Muscle layer of duodenum (tissue), 2 donors: ENCODE data around the gene NDUFB10.
A peak's percentile ranks its signal among the peaks of the same experiment; 100 is the strongest.

ENCODE experiments used
- H3K27ac ChIP-seq: one replicate; pipeline ENCODE4 v1.7.0; 2013; ENCODE audit warnings: mild to moderate bottlenecking, low read length
- H3K27me3 ChIP-seq: one replicate; pipeline ENCODE4 v1.7.0; 2013; ENCODE audit warnings: low read depth, mild to moderate bottlenecking, control low read depth, low read length
- H3K36me3 ChIP-seq, 2 donors: one replicate each; pipeline ENCODE4 v1.7.0; 2013; ENCODE audit warnings: low read length in 2 of 2, control low read depth in 1 of 2, mild to moderate bottlenecking in 1 of 2; ENCODE audit not compliant: insufficient read depth in 2 of 2, control insufficient read depth in 1 of 2
- H3K4me1 ChIP-seq, 2 donors: one replicate each; pipeline ENCODE4 v1.7.0; 2013; ENCODE audit warnings: low read length in 2 of 2, mild to moderate bottlenecking in 2 of 2, control low read depth in 1 of 2, moderate library complexity in 1 of 2; ENCODE audit not compliant: insufficient read depth in 2 of 2, control insufficient read depth in 1 of 2
- H3K4me3 ChIP-seq, 2 donors: one replicate each; pipeline ENCODE4 v1.7.0; 2013; ENCODE audit warnings: low read length in 2 of 2, low read depth in 1 of 2, mild to moderate bottlenecking in 1 of 2
- H3K9me3 ChIP-seq, 2 donors: one replicate each; pipeline ENCODE4 v1.7.0; 2013; ENCODE audit warnings: low read length in 2 of 2, control low read depth in 1 of 2, mild to moderate bottlenecking in 1 of 2; ENCODE audit not compliant: control insufficient read depth in 1 of 2
- donor health status: healthy.

The NDUFB10 gene

GRCh38 chr16:1991948-1992703, 32.8 kb downstream of the NDUFB10 start:
- Histone ChIP-seq H3K36me3 (peaks cover 0 to 8% of the 10 kb centered on the region in 2 donors), H3K4me1 (peaks cover 0 to 20% of the 10 kb centered on the region in 2 donors), H3K27ac (no peak overlapping the region), H3K9me3 (no peaks in the 10 kb centered on the region), H3K27me3 (peaks cover 21% of the 10 kb centered on the region), H3K4me3 (peak overlapping the region in 1 of 2 donors; percentile 40)

GRCh38 chr16:1992704-1993317, 33.5 kb downstream of the NDUFB10 start:
- H3K27ac ChIP-seq: no peak overlapping the region
- H3K9me3 ChIP-seq: no peaks in the 10 kb centered on the region
- H3K4me3 ChIP-seq: peak overlapping the region in 1 of 2 donors; percentile 12
- H3K36me3 ChIP-seq: peaks cover 0 to 9% of the 10 kb centered on the region in 2 donors
- H3K4me1 ChIP-seq: peaks cover 0 to 23% of the 10 kb centered on the region in 2 donors
- H3K27me3 ChIP-seq: peaks cover 21% of the 10 kb centered on the region

- Histone ChIP-seq H3K27me3 (peaks cover 17% of the 10 kb centered on the region), H3K4me1 (peaks cover 0 to 27% of the 10 kb centered on the region in 2 donors), H3K27ac (no peak overlapping the region), H3K4me3 (no peak overlapping the region), H3K36me3 (peaks cover 0 to 18% of the 10 kb centered on the region in 2 donors), H3K9me3 (no peaks in the 10 kb centered on the region)
Observed at GRCh38 chr16:1993731-1994131, 34.4 kb downstream of the NDUFB10 start.

- H3K36me3 ChIP-seq: peaks cover 23 to 55% of the 10 kb centered on the region in 2 donors
- H3K27ac ChIP-seq: no peak overlapping the region
- no peaks in the 10 kb centered on the region for H3K27me3 ChIP-seq
- peaks cover 0 to 10% of the 10 kb centered on the region in 2 donors for H3K4me1 ChIP-seq
- H3K4me3 ChIP-seq: no peak overlapping the region
- H3K9me3 ChIP-seq: no peaks in the 10 kb centered on the region
Observed at GRCh38 chr16:1997494-1998359, 38.4 kb downstream of the NDUFB10 start.

- Histone ChIP-seq H3K27me3 (no peaks in the 10 kb centered on the region), H3K4me1 (peaks cover 0 to 12% of the 10 kb centered on the region in 2 donors), H3K27ac (no peak overlapping the region), H3K9me3 (no peaks in the 10 kb centered on the region), H3K4me3 (no peak overlapping the region), H3K36me3 (peaks cover 23 to 62% of the 10 kb centered on the region in 2 donors)
Observed at GRCh38 chr16:1998360-1998835, 39.1 kb downstream of the NDUFB10 start.

GRCh38 chr16:1998852-1999801, 39.8 kb downstream of the NDUFB10 start:
- H3K4me3 ChIP-seq: no peak overlapping the region
- no peaks in the 10 kb centered on the region for H3K9me3 ChIP-seq
- peaks cover 3 to 20% of the 10 kb centered on the region in 2 donors for H3K4me1 ChIP-seq
- no peak overlapping the region for H3K27ac ChIP-seq
- H3K36me3 ChIP-seq: peaks cover 23 to 63% of the 10 kb centered on the region in 2 donors
- no peaks in the 10 kb centered on the region for H3K27me3 ChIP-seq

- Histone ChIP-seq H3K27me3 (no peaks in the 10 kb centered on the region), H3K4me3 (no peak overlapping the region), H3K27ac (no peak overlapping the region), H3K9me3 (no peaks in the 10 kb centered on the region), H3K36me3 (peaks cover 23 to 63% of the 10 kb centered on the region in 2 donors), H3K4me1 (peaks cover 6 to 28% of the 10 kb centered on the region in 2 donors)
Observed at GRCh38 chr16:1999866-2000514, 40.7 kb downstream of the NDUFB10 start.

GRCh38 chr16:2001035-2001434, 41.7 kb downstream of the NDUFB10 start:
- H3K4me3 ChIP-seq: no peak overlapping the region
- H3K27me3 ChIP-seq: no peaks in the 10 kb centered on the region
- H3K4me1 ChIP-seq: peaks cover 6 to 39% of the 10 kb centered on the region in 2 donors
- peaks cover 23 to 63% of the 10 kb centered on the region in 2 donors for H3K36me3 ChIP-seq
- H3K9me3 ChIP-seq: no peaks in the 10 kb centered on the region
- H3K27ac ChIP-seq: no peak overlapping the region

GRCh38 chr16:2001456-2002355, 42.4 kb downstream of the NDUFB10 start:
- peaks cover 23 to 61% of the 10 kb centered on the region in 2 donors for H3K36me3 ChIP-seq

More at GRCh38 chr16:2001456-2002355, 42.4 kb downstream of the NDUFB10 start:
- H3K27ac ChIP-seq: no peak overlapping the region
- no peaks in the 10 kb centered on the region for H3K27me3 ChIP-seq
- no peak overlapping the region for H3K4me3 ChIP-seq
- peaks cover 6 to 45% of the 10 kb centered on the region in 2 donors for H3K4me1 ChIP-seq
- H3K9me3 ChIP-seq: no peaks in the 10 kb centered on the region
